ENCODE measurements around the gene NUP214.

The NUP214 gene

GRCh38 chr9:131090025-131090787 lies 35.2 kb upstream of the NUP214 start:
- FAIRE-seq (no peak), DNase-seq (ENCODE audit: insufficient read length) (no peak)
- TF ChIP-seq POLR2AphosphoS5 (IDR thresholded peaks at IDR 0.05; ENCODE audit: low read depth, low read length): no peak
- TF ChIP-seq POLR2A (IDR thresholded peaks at IDR 0.05; ENCODE audit: low read depth, low read length): no peak
- TF ChIP-seq TAF1 (IDR thresholded peaks at IDR 0.05; ENCODE audit: borderline replicate concordance, low read depth, low read length): no peak

DNA sequence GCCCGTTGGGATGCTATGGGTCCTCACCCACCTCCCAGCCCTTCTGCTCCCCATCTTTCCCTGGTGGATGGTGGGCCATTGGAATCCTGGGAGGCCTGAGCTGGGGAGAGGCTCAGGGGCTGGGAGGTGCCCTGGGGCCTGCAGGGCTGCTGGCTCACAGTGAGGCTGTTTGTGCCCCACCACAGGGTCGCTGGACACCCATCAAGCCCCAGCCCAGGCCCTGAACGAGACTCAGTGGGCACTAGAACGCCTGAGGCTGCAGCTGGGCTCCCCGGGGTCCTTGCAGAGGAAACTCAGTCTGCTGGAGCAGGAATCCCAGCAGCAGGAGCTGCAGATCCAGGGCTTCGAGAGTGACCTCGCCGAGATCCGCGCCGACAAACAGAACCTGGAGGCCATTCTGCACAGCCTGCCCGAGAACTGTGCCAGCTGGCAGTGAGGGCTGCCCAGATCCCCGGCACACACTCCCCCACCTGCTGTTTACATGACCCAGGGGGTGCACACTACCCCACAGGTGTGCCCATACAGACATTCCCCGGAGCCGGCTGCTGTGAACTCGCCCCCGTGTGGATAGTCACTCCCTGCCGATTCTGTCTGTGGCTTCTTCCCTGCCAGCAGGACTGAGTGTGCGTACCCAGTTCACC lies 33.9 kb upstream of the NUP214 start:
- DNase-seq (ENCODE audit: insufficient read length): no peak
- TF ChIP-seq TAF1 (IDR thresholded peaks at IDR 0.05; ENCODE audit: borderline replicate concordance, low read depth, low read length): no peak
- TF ChIP-seq POLR2A (IDR thresholded peaks at IDR 0.05; ENCODE audit: low read depth, low read length): no peak
- TF ChIP-seq POLR2AphosphoS5 (IDR thresholded peaks at IDR 0.05; ENCODE audit: low read depth, low read length): no peak

GRCh38 chr9:131092030-131092429 lies 33.4 kb upstream of the NUP214 start:
- TF ChIP-seq POLR2A (IDR thresholded peaks at IDR 0.05; ENCODE audit: low read depth, low read length) (no peak), TAF1 (IDR thresholded peaks at IDR 0.05; ENCODE audit: borderline replicate concordance, low read depth, low read length) (no peak), POLR2AphosphoS5 (IDR thresholded peaks at IDR 0.05; ENCODE audit: low read depth, low read length) (no peak)
- FAIRE-seq (no peak), DNase-seq (ENCODE audit: insufficient read length) (no peak)

More for the DNA sequence above, 33.9 kb upstream of the NUP214 start:
- no peak for FAIRE-seq

GRCh38 chr9:131092548-131093440 lies 32.6 kb upstream of the NUP214 start:
- DNase-seq (ENCODE audit: insufficient read length): no peak
- no peak for FAIRE-seq
- TF ChIP-seq TAF1 (IDR thresholded peaks at IDR 0.05; ENCODE audit: borderline replicate concordance, low read depth, low read length): no peak
- TF ChIP-seq POLR2AphosphoS5 (IDR thresholded peaks at IDR 0.05; ENCODE audit: low read depth, low read length): no peak
- TF ChIP-seq POLR2A (IDR thresholded peaks at IDR 0.05; ENCODE audit: low read depth, low read length): no peak

- no peak for FAIRE-seq
- DNase-seq (ENCODE audit: insufficient read length): no peak
- no peak for TF ChIP-seq POLR2A (IDR thresholded peaks at IDR 0.05; ENCODE audit: low read depth, low read length)
- no peak for TF ChIP-seq TAF1 (IDR thresholded peaks at IDR 0.05; ENCODE audit: borderline replicate concordance, low read depth, low read length)
- no peak for TF ChIP-seq POLR2AphosphoS5 (IDR thresholded peaks at IDR 0.05; ENCODE audit: low read depth, low read length)
These were observed 31.4 kb upstream of the NUP214 start for GRCh38 chr9:131094015-131094414.

DNA sequence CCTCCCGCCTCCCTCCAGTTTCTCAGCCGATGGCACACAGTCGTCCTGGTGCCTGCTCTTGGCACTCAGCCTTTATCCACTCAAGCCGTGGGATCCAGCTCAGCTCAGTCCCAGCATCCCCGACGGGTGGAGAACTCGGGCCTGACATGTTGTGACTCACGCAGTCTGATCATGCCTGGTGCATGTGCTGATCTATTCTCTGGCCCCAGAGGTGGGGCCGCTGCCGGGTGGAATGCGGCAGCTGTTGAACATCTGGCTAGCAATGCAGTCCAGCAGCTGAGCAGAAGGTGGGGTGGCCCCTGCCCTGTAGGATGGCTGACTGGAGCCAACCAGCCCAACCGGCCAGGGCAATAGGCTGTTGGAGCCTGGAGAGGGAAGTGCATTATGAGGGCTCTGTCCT lies 30.8 kb upstream of the NUP214 start:
- FAIRE-seq (no peak), DNase-seq (ENCODE audit: insufficient read length) (no peak)
- TF ChIP-seq POLR2A (IDR thresholded peaks at IDR 0.05; ENCODE audit: low read depth, low read length) (no peak), POLR2AphosphoS5 (IDR thresholded peaks at IDR 0.05; ENCODE audit: low read depth, low read length) (no peak), TAF1 (IDR thresholded peaks at IDR 0.05; ENCODE audit: borderline replicate concordance, low read depth, low read length) (no peak)

DNA sequence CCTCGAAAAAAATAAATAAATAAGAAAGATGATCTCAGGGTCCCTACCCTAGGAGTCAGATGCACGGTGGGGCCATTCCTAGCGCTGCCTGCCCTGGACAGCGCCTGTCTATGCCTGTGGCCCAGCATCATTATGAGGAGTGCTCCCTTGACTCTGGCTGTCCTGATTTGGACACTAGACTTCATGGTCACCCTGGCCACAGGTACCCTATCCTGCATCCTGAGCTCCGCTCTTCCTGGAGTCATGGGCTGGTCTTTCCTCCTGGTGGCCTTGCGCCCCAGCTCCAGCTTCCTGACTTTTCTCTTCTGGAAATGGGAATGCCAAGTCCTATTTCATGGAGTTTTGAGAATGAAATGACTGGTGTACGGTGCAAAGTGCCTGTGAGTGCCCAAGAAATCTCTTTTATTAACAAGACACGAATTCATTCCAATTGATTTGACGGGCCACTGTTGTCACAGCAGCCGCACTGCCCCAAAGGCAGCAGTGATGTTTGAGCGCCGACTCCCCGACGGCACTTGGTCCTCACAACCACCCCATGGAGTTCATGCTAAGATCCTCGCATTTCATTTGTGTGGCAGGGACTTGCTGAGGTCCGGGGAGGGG lies 29.6 kb upstream of the NUP214 start:
- DNase-seq (ENCODE audit: insufficient read length) (no peak), FAIRE-seq (no peak)
- TF ChIP-seq POLR2AphosphoS5 (IDR thresholded peaks at IDR 0.05; ENCODE audit: low read depth, low read length): no peak
- TF ChIP-seq POLR2A (IDR thresholded peaks at IDR 0.05; ENCODE audit: low read depth, low read length): no peak
- no peak for TF ChIP-seq TAF1 (IDR thresholded peaks at IDR 0.05; ENCODE audit: borderline replicate concordance, low read depth, low read length)

DNA sequence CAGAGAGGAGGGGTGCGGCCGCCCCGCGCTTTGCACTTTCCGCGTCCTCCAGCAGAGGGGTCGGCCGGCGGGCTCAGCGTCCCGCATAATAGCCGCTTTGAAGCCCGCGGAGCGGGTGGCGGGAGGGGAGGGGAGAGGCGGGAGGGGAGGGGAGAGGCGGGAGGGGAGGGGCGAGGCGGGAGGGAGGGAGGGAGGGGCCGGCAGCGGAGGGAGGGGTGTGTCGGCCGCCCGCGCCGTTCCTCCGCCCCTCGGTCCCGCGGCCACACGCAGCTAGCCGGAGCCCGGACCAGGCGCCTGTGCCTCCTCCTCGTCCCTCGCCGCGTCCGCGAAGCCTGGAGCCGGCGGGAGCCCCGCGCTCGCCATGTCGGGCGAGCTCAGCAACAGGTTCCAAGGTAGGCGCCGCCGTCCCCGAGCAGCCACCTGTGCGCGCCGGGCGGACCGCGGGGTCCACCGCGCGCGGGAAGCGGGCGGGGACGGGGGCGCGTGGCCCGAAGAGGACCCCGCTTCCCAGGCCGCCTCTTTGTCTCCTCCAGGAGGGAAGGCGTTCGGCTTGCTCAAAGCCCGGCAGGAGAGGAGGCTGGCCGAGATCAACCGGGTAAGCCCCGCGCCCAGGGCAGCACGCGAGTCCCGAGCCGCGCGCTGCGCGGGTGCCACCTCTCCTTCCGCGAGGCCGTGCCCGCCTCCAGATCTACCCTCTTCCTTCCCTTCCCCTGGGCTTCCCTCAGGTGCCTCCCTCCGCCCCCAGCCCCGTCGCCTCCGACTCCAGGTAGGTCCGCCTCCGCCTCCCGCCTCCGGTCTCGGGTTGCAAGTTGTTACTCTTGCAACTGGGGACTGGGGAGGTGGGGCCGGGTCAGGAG lies 28.9 kb upstream of the NUP214 start, which contains the start of gene AIF1L:
Gene AIF1L (plus strand): TSS at position 263 of the 857 bp plus-strand sequence. CDS start 99 bp downstream, at position 362.
- FAIRE-seq (no peak), DNase-seq (ENCODE audit: insufficient read length) (no peak)
- TF ChIP-seq TAF1 (IDR thresholded peaks at IDR 0.05; ENCODE audit: borderline replicate concordance, low read depth, low read length): no peak
- no peak for TF ChIP-seq POLR2AphosphoS5 (IDR thresholded peaks at IDR 0.05; ENCODE audit: low read depth, low read length)
- TF ChIP-seq POLR2A (IDR thresholded peaks at IDR 0.05; ENCODE audit: low read depth, low read length): no peak

- TF ChIP-seq TAF1 (IDR thresholded peaks at IDR 0.05; ENCODE audit: borderline replicate concordance, low read depth, low read length) (no peak), POLR2A (IDR thresholded peaks at IDR 0.05; ENCODE audit: low read depth, low read length) (no peak), POLR2AphosphoS5 (IDR thresholded peaks at IDR 0.05; ENCODE audit: low read depth, low read length) (no peak)
- no peak for DNase-seq (ENCODE audit: insufficient read length)
- FAIRE-seq: no peak
These were observed 28.0 kb upstream of the NUP214 start for GRCh38 chr9:131097126-131097947.
